Body of pancreas (tissue), 4 donors: ENCODE measurements around the gene MAML2.

Experiments
- POLR2A ChIP-seq, 3 donors: fragments of 450-650 bp; IDR thresholded peaks; one replicate each; pipeline ENCODE4 v1.6.1; 2016; ENCODE audit warnings: antibody characterized with exemption in 3 of 3, mild to moderate bottlenecking in 2 of 3
- TF ChIP-seq, protein P1 (sequence below), 7 experiments: fragments of 450-650 bp in 4 of 7; fragments of 200-600 bp in 3 of 7; sonication (generic) in 3 of 7; IDR thresholded peaks; one replicate each; pipeline ENCODE4 v1.5.1; 2016 to 2019; ENCODE audit warnings: antibody characterized with exemption in 7 of 7

DNA sequence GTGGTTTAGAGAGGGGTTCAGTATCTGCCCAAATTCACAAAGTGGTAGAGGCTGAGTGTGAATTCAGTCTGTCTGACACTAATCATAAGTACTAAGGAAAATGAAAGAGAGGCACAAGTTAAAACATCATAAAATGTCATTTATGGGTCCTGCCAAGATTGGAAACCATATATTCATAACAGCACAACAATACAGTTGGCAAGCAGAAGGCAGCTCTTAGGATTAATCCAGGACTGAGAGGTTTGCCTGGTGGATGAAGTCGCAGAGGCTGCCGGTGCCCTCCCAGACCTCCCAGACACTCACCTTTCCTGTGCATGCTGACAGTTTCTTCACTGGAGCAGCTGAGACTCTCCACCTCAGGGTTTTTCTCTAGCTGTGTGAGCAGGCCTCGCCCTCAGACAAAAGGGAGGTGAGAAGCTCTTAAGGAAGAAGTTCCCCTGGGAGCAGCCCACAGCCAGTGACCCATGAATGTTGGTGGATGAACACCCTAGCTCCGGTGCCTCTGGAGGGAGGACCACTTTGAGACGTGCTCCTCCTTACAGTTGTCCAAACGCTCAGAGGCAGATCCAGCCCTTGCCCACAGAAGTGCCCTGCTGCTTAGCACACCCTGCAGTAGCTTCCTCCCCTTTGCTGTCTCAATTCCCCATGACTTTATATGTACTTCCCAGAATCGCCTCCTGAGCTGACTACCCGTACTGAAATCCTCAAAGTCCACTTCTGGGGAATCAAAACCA is 43.7 kb downstream of the MAML2 start:
- TF ChIP-seq, protein P1, sequence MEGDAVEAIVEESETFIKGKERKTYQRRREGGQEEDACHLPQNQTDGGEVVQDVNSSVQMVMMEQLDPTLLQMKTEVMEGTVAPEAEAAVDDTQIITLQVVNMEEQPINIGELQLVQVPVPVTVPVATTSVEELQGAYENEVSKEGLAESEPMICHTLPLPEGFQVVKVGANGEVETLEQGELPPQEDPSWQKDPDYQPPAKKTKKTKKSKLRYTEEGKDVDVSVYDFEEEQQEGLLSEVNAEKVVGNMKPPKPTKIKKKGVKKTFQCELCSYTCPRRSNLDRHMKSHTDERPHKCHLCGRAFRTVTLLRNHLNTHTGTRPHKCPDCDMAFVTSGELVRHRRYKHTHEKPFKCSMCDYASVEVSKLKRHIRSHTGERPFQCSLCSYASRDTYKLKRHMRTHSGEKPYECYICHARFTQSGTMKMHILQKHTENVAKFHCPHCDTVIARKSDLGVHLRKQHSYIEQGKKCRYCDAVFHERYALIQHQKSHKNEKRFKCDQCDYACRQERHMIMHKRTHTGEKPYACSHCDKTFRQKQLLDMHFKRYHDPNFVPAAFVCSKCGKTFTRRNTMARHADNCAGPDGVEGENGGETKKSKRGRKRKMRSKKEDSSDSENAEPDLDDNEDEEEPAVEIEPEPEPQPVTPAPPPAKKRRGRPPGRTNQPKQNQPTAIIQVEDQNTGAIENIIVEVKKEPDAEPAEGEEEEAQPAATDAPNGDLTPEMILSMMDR (IDR thresholded peaks at IDR 0.05), result no peak
- TF ChIP-seq POLR2A (IDR thresholded peaks at IDR 0.05), result no peak
